K562 (cell line): ENCODE results near the gene GP1BA. TPM values are rescaled to one million over a fixed set of nuclear protein-coding genes. Genes with fewer than 3 reads are reported as not detected.

ENCODE experiments used
- BRCA1 ChIP-seq, 2 experiments: fragments of 450-650 bp in 1 of 2; sonication (generic) in 1 of 2; formaldehyde crosslinking in 1 of 2; IDR thresholded peaks; 2 replicates each; pipeline versions ENCODE4 v1.5.0 to v1.6.1; 2017 to 2020; ENCODE audit warnings: mild to moderate bottlenecking in 1 of 2, missing genetic modification reagents in 1 of 2
- CEBPG ChIP-seq, 3 experiments: fragments of 200-800 bp in 1 of 3; sonication (Bioruptor generic) in 1 of 3; sonication (generic) in 1 of 3; formaldehyde crosslinking in 1 of 3; IDR thresholded peaks in 2 of 3; conservative IDR thresholded peaks in 1 of 3; 2 replicates each; pipeline versions ENCODE4 v1.6.1 to v1.8.0; 2016 to 2022; ENCODE audit warnings: missing compliant biosample characterization in 2 of 3, missing genetic modification characterization in 2 of 3, mild to moderate bottlenecking in 1 of 3, missing genetic modification reagents in 1 of 3
- ELF1 ChIP-seq: fragments of 200-800 bp; sonication (Bioruptor generic); IDR thresholded peaks from 2 replicates; pipeline ENCODE4 v1.6.1; 2016; ENCODE audit warnings: missing genetic modification characterization, missing compliant biosample characterization
- ELF2 ChIP-seq: fragments of 250-450 bp; sonication (Bioruptor Pico); IDR thresholded peaks from 2 replicates; pipeline ENCODE4 v1.5.0; 2021; ENCODE audit warnings: mild to moderate bottlenecking
- ESRRA ChIP-seq: fragments of 450-650 bp; IDR thresholded peaks from 2 replicates; pipeline ENCODE4 v1.6.1; 2014; ENCODE audit warnings: low read depth, mild to moderate bottlenecking, moderate library complexity, borderline replicate concordance
- FOSL1 ChIP-seq: fragments of 200-800 bp; sonication (Bioruptor generic); conservative IDR thresholded peaks from 2 replicates; pipeline ENCODE4 v1.6.1; 2016; ENCODE audit warnings: missing genetic modification characterization, missing compliant biosample characterization
- NKRF ChIP-seq: fragments of 450-650 bp; IDR thresholded peaks from 2 replicates; pipeline ENCODE4 v1.6.1; 2016; ENCODE audit warnings: borderline replicate concordance
- SIN3B ChIP-seq: fragments of 450-650 bp; IDR thresholded peaks from 2 replicates; pipeline ENCODE4 v1.6.1; 2017; ENCODE audit warnings: low read depth, mild to moderate bottlenecking, moderate library complexity
- TEAD4 ChIP-seq, 2 experiments: sonication (generic) in 1 of 2; formaldehyde crosslinking in 1 of 2; IDR thresholded peaks; 2 replicates each; pipeline versions ENCODE4 v1.6.1 to v1.8.0; 2012 to 2022; ENCODE audit warnings: borderline replicate concordance in 1 of 2, inconsistent platforms in 1 of 2, low read length in 1 of 2, mild to moderate bottlenecking in 1 of 2, missing genetic modification reagents in 1 of 2
- ZNF146 ChIP-seq: IDR thresholded peaks from one replicate; pipeline ENCODE4 v1.6.1; 2018; ENCODE audit warnings: missing compliant biosample characterization; ENCODE audit not compliant: unreplicated experiment
- ZNF76 ChIP-seq: fragments of 250-450 bp; sonication (Bioruptor Pico); IDR thresholded peaks from 2 replicates; pipeline ENCODE4 v1.4.0; 2020; ENCODE audit warnings: mild to moderate bottlenecking, moderate library complexity, borderline replicate concordance
- polyA plus RNA-seq, 8 experiments: library from polyadenylated mRNA; depleted of rRNA in 4 of 8; stranded (reverse) in 5 of 8; unstranded in 3 of 8; fragments of >200 nt; fragmentation: Nextera tagmentation in 2 of 8; fragmentation: Illumina TruSeq in 1 of 8; extraction: Ambion mirVana in 2 of 8; extraction: Trizol in 1 of 8; gene quantifications; 2 replicates each; pipeline versions ENCODE4 v1.2.1 to v1.2.3, GENCODE V29; 2011 to 2014; ENCODE audit warnings: inconsistent platforms in 1 of 8, missing spikeins in 1 of 8
- total RNA-seq, 7 experiments: library from RNA; depleted of rRNA in 6 of 7; stranded (reverse); fragments of >200 nt in 6 of 7; fragmentation: Illumina TruSeq in 2 of 7; extraction: Trizol in 2 of 7; gene quantifications; 2 replicates each; pipeline versions ENCODE4 v1.2.1 to v1.2.3, GENCODE V29; 2011 to 2021; ENCODE audit warnings: low replicate concordance in 1 of 7
- TF ChIP-seq, protein P1 (sequence below): fragments of 250-450 bp; sonication (Bioruptor Pico); IDR thresholded peaks from 2 replicates; pipeline ENCODE4 v1.4.0; 2020
- TF ChIP-seq, protein P2 (sequence below): fragments of 450-650 bp; formaldehyde crosslinking; conservative IDR thresholded peaks from 2 replicates; pipeline ENCODE4 v1.4.0; 2022; ENCODE audit warnings: mild to moderate bottlenecking, missing genetic modification characterization
- TF ChIP-seq, protein P3 (sequence below): sonication (generic); formaldehyde crosslinking; IDR thresholded peaks from 2 replicates; pipeline ENCODE4 v1.8.1; 2022; ENCODE audit warnings: missing genetic modification reagents

Gene GP1BA
- total and polyA plus RNA-seq, 9 of the 15 experiments (the other 6 are each of a cell fraction or from before 2014, with no cell fraction given), result 0.01 TPM; not detected in 8

GRCh38 chr17:4948166-4948930 lies 16.3 kb downstream of the GP1BA start, which contains the start of gene PFN1 (continued):
- peak; percentile 36; the same call in 1 of the 2 replicates for TF ChIP-seq FOSL1 (tag)
- TF ChIP-seq, protein P1, sequence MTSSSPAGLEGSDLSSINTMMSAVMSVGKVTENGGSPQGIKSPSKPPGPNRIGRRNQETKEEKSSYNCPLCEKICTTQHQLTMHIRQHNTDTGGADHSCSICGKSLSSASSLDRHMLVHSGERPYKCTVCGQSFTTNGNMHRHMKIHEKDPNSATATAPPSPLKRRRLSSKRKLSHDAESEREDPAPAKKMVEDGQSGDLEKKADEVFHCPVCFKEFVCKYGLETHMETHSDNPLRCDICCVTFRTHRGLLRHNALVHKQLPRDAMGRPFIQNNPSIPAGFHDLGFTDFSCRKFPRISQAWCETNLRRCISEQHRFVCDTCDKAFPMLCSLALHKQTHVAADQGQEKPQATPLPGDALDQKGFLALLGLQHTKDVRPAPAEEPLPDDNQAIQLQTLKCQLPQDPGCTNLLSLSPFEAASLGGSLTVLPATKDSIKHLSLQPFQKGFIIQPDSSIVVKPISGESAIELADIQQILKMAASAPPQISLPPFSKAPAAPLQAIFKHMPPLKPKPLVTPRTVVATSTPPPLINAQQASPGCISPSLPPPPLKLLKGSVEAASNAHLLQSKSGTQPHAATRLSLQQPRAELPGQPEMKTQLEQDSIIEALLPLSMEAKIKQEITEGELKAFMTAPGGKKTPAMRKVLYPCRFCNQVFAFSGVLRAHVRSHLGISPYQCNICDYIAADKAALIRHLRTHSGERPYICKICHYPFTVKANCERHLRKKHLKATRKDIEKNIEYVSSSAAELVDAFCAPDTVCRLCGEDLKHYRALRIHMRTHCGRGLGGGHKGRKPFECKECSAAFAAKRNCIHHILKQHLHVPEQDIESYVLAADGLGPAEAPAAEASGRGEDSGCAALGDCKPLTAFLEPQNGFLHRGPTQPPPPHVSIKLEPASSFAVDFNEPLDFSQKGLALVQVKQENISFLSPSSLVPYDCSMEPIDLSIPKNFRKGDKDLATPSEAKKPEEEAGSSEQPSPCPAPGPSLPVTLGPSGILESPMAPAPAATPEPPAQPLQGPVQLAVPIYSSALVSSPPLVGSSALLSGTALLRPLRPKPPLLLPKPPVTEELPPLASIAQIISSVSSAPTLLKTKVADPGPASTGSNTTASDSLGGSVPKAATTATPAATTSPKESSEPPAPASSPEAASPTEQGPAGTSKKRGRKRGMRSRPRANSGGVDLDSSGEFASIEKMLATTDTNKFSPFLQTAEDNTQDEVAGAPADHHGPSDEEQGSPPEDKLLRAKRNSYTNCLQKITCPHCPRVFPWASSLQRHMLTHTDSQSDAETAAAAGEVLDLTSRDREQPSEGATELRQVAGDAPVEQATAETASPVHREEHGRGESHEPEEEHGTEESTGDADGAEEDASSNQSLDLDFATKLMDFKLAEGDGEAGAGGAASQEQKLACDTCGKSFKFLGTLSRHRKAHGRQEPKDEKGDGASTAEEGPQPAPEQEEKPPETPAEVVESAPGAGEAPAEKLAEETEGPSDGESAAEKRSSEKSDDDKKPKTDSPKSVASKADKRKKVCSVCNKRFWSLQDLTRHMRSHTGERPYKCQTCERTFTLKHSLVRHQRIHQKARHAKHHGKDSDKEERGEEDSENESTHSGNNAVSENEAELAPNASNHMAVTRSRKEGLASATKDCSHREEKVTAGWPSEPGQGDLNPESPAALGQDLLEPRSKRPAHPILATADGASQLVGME (CRISPR knock-in tag), result 0 out of 2 replicates have a peak, but pooled peaks have one; percentile 25
- no peak for TF ChIP-seq NKRF
- TF ChIP-seq, protein P2, sequence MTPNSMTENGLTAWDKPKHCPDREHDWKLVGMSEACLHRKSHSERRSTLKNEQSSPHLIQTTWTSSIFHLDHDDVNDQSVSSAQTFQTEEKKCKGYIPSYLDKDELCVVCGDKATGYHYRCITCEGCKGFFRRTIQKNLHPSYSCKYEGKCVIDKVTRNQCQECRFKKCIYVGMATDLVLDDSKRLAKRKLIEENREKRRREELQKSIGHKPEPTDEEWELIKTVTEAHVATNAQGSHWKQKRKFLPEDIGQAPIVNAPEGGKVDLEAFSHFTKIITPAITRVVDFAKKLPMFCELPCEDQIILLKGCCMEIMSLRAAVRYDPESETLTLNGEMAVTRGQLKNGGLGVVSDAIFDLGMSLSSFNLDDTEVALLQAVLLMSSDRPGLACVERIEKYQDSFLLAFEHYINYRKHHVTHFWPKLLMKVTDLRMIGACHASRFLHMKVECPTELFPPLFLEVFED (CRISPR knock-in tag), result 0 out of 2 replicates have a peak, but pooled peaks have one; percentile 56
- peak; percentile 51; the same call in 1 of the 2 replicates for TF ChIP-seq CEBPG (CRISPR knock-in tag; IDR thresholded peaks at IDR 0.05)
- peak; percentile 80 to 87 for TF ChIP-seq CEBPG (tag; conservative IDR thresholded peaks at IDR 0.05 in 1 of 2, IDR thresholded peaks at IDR 0.05 in 1 of 2)
- no peak for TF ChIP-seq ZNF146
- no peak for TF ChIP-seq ELF2 (CRISPR knock-in tag)
- TF ChIP-seq ELF1 (tag), result peak; percentile 77
- no peak for TF ChIP-seq ESRRA
- no peak for TF ChIP-seq ZNF76 (CRISPR knock-in tag)
- TF ChIP-seq, protein P3, sequence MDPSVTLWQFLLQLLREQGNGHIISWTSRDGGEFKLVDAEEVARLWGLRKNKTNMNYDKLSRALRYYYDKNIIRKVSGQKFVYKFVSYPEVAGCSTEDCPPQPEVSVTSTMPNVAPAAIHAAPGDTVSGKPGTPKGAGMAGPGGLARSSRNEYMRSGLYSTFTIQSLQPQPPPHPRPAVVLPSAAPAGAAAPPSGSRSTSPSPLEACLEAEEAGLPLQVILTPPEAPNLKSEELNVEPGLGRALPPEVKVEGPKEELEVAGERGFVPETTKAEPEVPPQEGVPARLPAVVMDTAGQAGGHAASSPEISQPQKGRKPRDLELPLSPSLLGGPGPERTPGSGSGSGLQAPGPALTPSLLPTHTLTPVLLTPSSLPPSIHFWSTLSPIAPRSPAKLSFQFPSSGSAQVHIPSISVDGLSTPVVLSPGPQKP, result no peak
- no peak for TF ChIP-seq SIN3B
- no peak for TF ChIP-seq BRCA1 (IDR thresholded peaks at IDR 0.05)
- no peak for TF ChIP-seq BRCA1 (CRISPR knock-in tag; IDR thresholded peaks at IDR 0.05)
- no peak for TF ChIP-seq TEAD4 (IDR thresholded peaks at IDR 0.05; ENCODE audit: low read length)
- TF ChIP-seq TEAD4 (CRISPR knock-in tag; IDR thresholded peaks at IDR 0.05; ENCODE audit: borderline replicate concordance), result no peak
